ENCODE data around the gene SHROOM4. TPM values are rescaled to one million over a fixed set of nuclear protein-coding genes. Genes with fewer than 3 reads are reported as not detected.

Gene SHROOM4
- polyA plus RNA-seq, 1 donor, result 5.8 TPM

DNA sequence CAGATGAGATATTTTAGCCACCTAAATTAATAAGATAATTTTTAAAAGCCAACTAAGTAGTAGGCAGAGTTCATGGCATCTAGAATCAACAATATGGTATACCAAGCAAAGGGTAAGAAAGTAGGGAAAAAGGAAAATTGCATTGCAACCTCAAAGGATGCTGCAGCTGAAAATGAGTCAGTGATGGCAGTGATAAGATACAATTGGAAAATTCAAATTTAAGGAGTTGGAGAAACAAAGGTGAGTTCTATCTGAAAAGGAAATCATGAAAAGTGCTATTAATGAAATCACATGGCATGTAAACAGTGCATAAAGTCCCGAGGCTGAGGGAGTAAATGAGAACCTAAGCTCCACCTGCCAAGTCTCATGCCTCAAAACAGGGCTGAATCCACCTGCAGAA is 33.9 kb downstream of the SHROOM4 start:
- no peak for DNase-seq

- no peak for DNase-seq
Observed at GRCh38 chrX:50779694-50780093, 34.3 kb downstream of the SHROOM4 start.

DNA sequence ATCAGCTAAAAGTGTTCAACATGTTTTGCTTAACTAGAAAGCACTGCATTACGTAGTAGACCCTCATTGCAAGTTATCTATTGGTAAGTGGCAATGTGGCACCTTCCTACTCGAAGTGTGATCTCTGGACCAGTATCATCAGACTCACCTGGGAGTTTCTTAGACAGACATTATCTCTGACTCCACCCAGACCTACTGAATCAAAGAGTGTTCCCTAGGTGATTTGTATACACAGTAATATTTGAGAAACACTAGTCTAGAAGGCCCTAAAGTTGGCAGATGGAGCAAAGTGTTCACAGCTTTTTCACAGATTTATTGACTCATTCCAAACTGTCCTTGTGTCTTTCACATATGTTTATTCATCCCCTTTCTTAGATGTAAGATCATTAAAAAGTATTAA is 35.7 kb downstream of the SHROOM4 start:
- DNase-seq, result no peak

- no peak for DNase-seq
Observed at GRCh38 chrX:50776248-50776647, 37.7 kb downstream of the SHROOM4 start.

- DNase-seq, result no peak
Observed at GRCh38 chrX:50771382-50771781, 42.6 kb downstream of the SHROOM4 start.

DNA sequence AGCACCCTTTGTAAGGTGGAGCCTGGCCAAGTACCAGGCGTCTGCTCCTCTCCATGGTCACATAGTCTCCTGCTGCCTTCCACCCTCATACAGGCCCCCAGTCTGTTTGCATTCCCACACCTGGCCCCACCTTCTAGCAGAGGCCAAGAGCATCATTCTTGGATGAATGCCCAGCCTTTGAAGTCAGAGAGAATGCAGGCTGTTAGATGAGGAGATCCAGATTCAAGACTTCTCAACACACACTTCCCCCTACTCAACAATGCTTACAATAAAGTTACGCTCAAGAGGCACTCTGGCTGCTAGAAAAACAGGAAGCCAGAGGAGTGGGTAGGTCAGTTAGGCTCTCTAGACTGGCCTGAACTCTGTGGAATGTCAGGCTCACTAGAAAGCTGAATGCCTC is 43.3 kb downstream of the SHROOM4 start:
- no peak for DNase-seq

- DNase-seq, result no peak
Observed at GRCh38 chrX:50769389-50770063, 44.5 kb downstream of the SHROOM4 start.

DNA sequence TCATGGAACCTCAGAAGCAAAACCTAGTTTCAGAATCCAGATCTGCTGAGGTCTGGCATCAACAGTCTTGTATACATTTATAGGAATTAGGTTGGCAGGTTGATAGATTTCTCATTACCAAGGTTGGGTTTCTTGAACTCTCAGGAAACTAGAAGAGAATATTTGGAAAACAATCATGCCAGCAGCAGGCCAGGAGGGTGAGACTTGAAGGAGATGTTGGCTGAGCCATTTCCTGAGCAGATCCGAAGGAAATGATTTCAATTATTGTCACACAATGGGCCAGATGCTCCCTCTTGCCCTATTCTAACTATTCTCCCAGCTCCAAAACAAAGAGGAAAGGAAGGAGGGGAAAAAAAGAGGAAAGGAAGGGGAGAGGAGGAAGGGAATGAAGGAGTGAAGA is 45.2 kb downstream of the SHROOM4 start:
- no peak for DNase-seq

- DNase-seq, result no peak
Observed at GRCh38 chrX:50765986-50766385, 48.0 kb downstream of the SHROOM4 start.

DNA sequence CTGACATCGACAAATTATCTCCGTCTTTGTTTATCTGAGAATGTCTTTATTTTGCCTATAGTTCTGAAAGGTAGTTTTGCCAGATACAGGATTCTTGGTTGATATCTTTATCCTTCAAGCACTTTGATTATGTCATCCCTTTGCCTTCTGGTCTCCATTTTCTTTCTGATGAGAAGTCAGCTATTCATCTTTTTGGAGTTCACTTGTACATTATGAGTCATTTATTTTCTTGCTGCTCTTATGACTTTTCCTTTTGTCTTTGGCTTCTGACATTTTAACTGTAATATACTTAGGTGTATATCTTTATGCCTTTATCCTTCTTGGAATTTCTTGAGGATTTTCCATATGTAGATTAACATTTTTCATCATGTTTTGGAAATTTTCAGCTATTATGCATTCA is 51.4 kb downstream of the SHROOM4 start:
- no peak for DNase-seq

DNA sequence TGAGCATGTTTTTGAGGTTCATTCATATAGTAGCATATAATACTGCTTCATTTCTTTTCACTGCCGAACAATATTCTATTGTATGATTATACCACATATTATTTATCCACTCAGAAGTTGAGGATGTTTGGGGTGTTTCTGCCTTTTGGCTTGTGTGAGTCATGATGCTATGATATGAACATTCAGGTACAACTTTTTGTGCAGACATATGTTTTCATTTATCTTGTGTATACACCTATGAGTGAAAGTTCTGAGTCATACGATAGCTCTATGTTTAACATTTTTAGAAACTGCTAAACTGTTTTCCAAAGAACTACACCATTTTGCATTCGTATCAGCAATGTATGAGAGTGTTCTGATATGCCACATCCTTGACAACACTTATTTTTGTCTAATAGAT is 57.7 kb downstream of the SHROOM4 start:
- DNase-seq, result no peak

DNA sequence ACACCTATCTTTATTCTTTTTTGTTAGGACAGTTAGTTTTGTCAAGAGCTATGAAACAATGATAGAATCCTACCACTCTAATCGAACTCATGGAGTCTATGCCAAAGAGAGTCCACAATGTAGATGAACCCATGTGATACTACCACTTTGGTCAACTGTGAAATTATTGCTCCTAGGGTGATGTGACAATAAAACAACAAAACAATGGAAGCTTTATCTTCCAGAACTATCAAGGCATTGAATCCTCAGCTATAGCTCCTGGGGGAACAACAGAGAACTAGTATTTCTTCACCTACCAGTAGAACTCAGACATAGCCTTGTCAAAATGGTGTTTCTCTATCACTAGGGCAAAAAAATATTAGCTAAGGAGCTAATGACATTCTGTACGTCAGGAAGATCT is 62.9 kb downstream of the SHROOM4 start:
- no peak for DNase-seq

- no peak for DNase-seq
Observed at GRCh38 chrX:50747471-50747900, 66.5 kb downstream of the SHROOM4 start.

DNA sequence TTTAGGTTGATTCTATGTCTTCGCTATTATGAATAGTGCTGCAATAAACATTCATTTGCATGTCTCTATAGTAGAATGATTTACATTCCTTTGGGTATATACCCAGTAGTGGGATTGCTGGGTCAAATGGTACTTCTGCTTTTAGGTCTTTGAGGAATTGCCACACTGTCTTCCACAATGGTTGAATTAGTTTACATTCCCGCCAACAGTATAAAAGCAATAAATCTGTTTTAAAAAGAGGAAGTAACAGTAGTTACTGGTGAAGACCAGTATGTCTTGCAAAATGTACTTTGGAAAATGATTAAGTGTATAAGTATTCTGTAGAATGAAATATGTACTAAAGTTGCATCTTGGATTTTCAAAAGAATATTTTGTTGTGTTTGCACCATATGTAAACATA is 77.3 kb downstream of the SHROOM4 start:
- no peak for DNase-seq

DNA sequence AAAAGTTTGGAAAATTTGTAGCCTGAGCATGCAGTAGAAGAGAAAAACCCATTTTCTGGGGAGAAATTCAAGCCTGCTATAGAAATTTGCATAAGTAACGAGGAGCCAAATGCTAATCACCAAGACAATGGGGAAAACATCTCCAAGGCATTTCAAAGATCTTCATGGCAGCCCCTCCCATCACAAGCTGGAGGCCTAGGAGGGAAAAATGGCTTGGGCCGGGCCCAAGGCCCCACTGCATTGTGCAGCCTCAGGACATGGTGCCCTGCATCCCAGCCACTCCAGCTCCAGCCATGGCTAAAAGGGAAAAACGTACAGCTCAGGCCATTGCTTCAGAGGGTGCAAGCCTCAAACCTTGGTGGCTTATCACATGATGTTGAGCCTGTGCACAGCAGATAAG is 87.7 kb downstream of the SHROOM4 start:
- no peak for DNase-seq

GRCh38 chrX:50725310-50725709 is 88.7 kb downstream of the SHROOM4 start:
- DNase-seq, result no peak

DNA sequence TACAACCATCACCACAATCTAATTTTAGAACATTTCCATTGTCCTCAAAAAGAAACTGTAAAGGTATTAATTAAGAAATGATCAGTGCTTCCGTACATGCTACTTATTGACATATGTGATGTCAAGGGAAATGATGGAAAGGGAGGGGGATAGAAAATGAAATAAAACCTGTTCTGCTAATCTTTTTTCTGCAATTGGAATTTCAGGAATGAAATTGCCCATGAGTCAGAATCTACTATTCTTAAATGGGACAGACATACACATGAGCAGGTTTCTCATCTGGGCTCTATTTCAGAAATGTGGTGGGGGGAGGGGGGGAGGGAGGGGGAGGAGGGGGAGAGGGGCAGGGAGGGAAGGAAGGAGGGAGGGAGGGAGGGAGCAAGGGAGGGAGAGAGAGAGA is 91.0 kb downstream of the SHROOM4 start:
- no peak for DNase-seq

DNA sequence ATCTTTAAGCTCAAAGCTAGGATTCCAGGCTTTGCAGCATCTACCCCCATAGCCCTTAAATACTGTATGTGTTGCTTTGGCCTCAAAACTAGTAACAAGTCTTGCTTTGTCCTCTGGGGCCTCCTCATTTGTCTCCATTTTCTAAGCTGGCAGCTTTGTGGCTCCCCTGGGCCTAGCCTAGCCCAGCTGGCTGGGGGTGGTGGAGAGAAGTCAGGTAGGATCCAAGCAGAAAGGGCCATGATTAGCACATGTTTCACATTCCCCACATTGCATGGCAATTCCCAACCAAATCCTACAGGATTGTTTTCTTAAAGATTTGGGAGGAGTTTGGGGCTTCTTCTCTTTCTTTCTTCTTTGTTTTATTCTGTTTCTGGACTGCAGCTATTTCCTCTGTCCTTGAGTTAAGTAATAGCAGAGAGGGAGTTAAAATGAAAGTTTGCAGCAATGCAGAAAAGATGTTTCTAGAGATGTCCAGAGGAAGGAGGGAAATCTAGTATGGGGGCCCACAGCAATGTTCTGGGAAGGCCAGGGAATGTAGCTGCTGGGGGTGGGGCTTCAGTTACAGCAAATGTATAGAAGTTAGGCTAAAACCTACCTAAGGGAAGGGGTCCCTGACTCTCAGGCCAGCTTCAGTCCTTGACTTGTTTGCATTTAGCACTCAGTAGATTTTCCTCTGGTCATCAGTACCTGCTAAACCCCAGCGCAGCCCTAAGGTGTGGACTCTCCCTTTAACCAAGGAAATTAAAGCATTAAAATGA is 92.1 kb downstream of the SHROOM4 start:
- DNase-seq, result no peak

GRCh38 chrX:50719614-50720013 is 94.4 kb downstream of the SHROOM4 start:
- no peak for DNase-seq

GRCh38 chrX:50718776-50719175 is 95.2 kb downstream of the SHROOM4 start:
- DNase-seq, result no peak

DNA sequence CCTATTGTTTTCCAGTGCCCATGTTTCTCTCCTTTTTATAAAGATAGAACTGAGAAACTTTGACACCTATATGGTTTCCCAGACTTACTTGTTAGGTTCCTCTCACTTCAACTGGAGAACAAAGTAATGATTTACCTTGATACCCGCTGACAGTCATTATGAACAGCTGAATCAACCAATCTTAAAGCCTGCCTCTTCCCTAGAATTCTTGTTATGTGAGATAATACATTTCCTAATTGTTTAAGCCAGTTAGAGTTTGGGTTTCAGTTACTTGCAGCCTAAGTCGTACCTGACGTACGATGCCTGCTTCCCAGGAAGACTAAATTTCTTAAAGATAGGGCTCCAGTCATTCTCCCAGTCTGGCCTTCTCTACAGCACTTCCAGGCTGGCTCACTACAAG is 97.3 kb downstream of the SHROOM4 start:
- DNase-seq, result no peak

DNA sequence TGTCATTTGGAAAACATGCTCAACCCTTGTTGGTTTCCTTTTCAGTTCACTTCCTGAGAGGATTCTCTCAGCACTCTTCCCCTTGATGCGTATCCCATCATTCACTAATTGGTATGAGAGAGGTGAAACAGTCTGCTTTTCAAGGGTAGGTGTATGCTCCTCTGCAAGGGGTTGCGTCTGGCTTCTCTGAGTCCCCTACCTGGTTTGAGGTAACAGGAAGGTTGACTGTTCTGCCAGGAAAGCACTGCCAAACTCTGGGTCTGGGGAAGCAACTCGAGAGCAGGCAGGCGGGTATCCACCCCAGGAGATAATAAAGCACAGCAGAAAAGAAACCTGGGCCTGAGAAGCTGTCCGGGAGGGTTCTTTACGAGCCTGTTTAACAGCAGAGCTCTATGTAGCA is 101.2 kb downstream of the SHROOM4 start:
- no peak for DNase-seq

DNA sequence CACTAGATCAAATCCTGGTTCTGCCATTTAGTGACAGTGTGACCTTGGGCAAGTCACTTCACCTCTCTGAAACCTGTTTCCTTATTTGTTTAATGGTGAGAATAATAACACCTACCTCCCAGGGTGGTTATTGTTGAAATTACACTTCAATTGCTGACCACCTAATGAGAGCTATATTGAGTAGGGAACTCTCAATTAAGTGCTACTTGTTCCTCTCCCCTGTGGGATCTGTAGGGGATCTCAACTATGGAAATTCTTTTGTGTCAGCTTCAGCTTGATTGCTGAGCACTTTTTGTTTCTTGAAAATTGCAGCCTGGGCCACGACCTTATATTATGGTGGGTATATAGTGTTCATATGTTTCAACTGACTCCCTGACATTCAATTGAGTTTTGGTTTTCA is 102.1 kb downstream of the SHROOM4 start:
- no peak for DNase-seq

DNA sequence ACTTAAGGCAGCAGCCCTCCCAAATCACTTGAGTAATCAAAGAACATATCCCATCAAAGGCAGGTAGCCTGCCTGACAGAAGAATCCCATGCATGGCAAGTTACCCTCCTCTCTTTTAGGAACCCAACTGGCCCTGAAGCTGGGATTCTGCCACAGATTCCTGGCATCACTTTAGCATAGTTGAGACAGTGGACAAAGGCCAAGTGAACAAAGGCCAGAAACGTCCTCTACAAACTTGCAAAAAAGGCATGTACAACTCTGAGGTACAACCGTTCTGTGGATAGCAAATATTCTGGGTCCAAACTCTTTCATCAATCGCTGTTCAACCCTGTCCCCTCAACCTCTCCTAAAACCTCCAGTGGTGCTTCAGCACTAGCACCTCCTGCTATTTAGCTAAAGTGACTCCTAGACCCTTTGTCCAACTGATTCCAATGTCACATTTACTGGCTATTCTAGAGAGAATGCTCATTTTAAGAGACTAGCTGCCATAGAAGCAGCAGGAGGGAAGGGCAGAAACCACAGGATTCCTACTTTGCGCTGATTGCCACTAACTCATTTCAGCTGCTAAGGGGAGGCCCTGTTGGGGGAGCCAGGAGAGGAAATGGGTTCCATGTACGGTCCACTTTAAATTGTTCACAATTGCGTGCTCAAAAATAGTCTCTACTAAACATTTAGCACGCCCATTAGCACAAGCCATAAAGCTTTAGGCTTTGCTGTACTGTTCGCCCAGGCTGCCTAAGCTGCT is 105.9 kb downstream of the SHROOM4 start:
- no peak for DNase-seq
